Brain pericyte (primary cell): ENCODE measurements around the gene EFCAB6.

ENCODE experiments used
- DNase-seq: peaks from one replicate; pipeline ENCODE4 v3.0.0-alpha.2; 2012; ENCODE audit warnings: low read depth, low spot score

EFCAB6 gene

GRCh38 chr22:43750751-43751150 is 61.4 kb downstream of the EFCAB6 start:
- DNase-seq: no peak

GRCh38 chr22:43749473-43749872 is 62.6 kb downstream of the EFCAB6 start:
- no peak for DNase-seq

- DNase-seq: no peak
These were observed 64.2 kb downstream of the EFCAB6 start for GRCh38 chr22:43747877-43748276.

- no peak for DNase-seq
These were observed 65.0 kb downstream of the EFCAB6 start for GRCh38 chr22:43747058-43747457.

GRCh38 chr22:43745783-43746356 is 66.2 kb downstream of the EFCAB6 start:
- no peak for DNase-seq

GRCh38 chr22:43745411-43745770 is 66.7 kb downstream of the EFCAB6 start:
- DNase-seq: no peak

GRCh38 chr22:43744700-43745410 is 67.2 kb downstream of the EFCAB6 start:
- no peak for DNase-seq

GRCh38 chr22:43743929-43744643 is 68.0 kb downstream of the EFCAB6 start:
- DNase-seq: no peak

- no peak for DNase-seq
These were observed 69.0 kb downstream of the EFCAB6 start for GRCh38 chr22:43743131-43743530.

GRCh38 chr22:43742154-43742950 is 69.8 kb downstream of the EFCAB6 start:
- no peak for DNase-seq

GRCh38 chr22:43740587-43741270 is 71.4 kb downstream of the EFCAB6 start:
- DNase-seq: no peak

GRCh38 chr22:43739851-43740379 is 72.2 kb downstream of the EFCAB6 start:
- DNase-seq: no peak

GRCh38 chr22:43737150-43737828 is 74.8 kb downstream of the EFCAB6 start:
- no peak for DNase-seq

- DNase-seq: no peak
These were observed 75.5 kb downstream of the EFCAB6 start for GRCh38 chr22:43736651-43737050.

- no peak for DNase-seq
These were observed 77.5 kb downstream of the EFCAB6 start for GRCh38 chr22:43734370-43735150.

GRCh38 chr22:43733138-43733537 is 79.0 kb downstream of the EFCAB6 start:
- no peak for DNase-seq

GRCh38 chr22:43731988-43732387 is 80.1 kb downstream of the EFCAB6 start:
- DNase-seq: no peak

- DNase-seq: no peak
These were observed 85.1 kb downstream of the EFCAB6 start for GRCh38 chr22:43726964-43727543.

- no peak for DNase-seq
These were observed 85.8 kb downstream of the EFCAB6 start for GRCh38 chr22:43726322-43726721.

GRCh38 chr22:43723816-43724215 is 88.3 kb downstream of the EFCAB6 start:
- DNase-seq: no peak
